Keratinocyte (primary cell): Measurements from ENCODE around the gene GREM2. TPM values are rescaled to one million over a fixed set of nuclear protein-coding genes. Genes with fewer than 3 reads are reported as not detected.

Experiments used
- DNase-seq: peaks from one replicate; pipeline ENCODE4 v3.0.0-alpha.2; 2011; ENCODE audit warnings: low read depth, missing footprints, low spot score
- FAIRE-seq: peaks from 2 replicates; lab custom pipeline; 2011; peaks lifted over from hg19 to GRCh38; lab: Jason Lieb, UNC
- H2AFZ ChIP-seq: 2 replicates; pipeline ENCODE4 v1.6.0; 2012; ENCODE audit warnings: low read length, control low read depth, inconsistent platforms; ENCODE audit not compliant: control insufficient read depth
- H3K27ac ChIP-seq: 2 replicates; pipeline ENCODE4 v1.5.1; 2011; ENCODE audit warnings: low read length; ENCODE audit not compliant: control insufficient read depth, insufficient read depth
- H3K27me3 ChIP-seq: 3 replicates; pipeline ENCODE4 v1.6.0; 2011; ENCODE audit warnings: low read length; ENCODE audit not compliant: control insufficient read depth, insufficient read depth; ENCODE audit errors: extremely low read depth
- H3K36me3 ChIP-seq, 2 experiments: 2 replicates in 1 of 2; 3 replicates in 1 of 2; pipeline ENCODE4 v1.5.1; 2011; ENCODE audit warnings: low read length in 2 of 2, mild to moderate bottlenecking in 1 of 2; ENCODE audit not compliant: control insufficient read depth in 2 of 2, insufficient read depth in 2 of 2; ENCODE audit errors: extremely low read depth in 1 of 2
- H3K4me1 ChIP-seq: 3 replicates; pipeline ENCODE4 v1.5.1; 2011; ENCODE audit warnings: low read length; ENCODE audit not compliant: control insufficient read depth, insufficient read depth; ENCODE audit errors: extremely low read depth
- H3K4me2 ChIP-seq: 3 replicates; pipeline ENCODE4 v1.6.0; 2011; ENCODE audit warnings: low read depth, low read length; ENCODE audit not compliant: control insufficient read depth, insufficient read depth; ENCODE audit errors: extremely low read depth
- H3K4me3 ChIP-seq, 3 experiments: fragments of 200-600 bp in 1 of 3; sonication (generic) in 1 of 3; 2 replicates in 2 of 3; 3 replicates in 1 of 3; pipeline ENCODE4 v1.5.1; 2011 to 2016; ENCODE audit warnings: low read length in 3 of 3, mild to moderate bottlenecking in 3 of 3, control low read depth in 2 of 3, inconsistent platforms in 1 of 3, low read depth in 1 of 3, mixed read lengths in 1 of 3, mixed run types in 1 of 3, moderate library complexity in 1 of 3; ENCODE audit not compliant: control insufficient read depth in 2 of 3, insufficient read depth in 2 of 3; ENCODE audit errors: extremely low read depth in 1 of 3
- H3K79me2 ChIP-seq: 2 replicates; pipeline ENCODE4 v1.6.0; 2012; ENCODE audit warnings: low read length; ENCODE audit not compliant: control insufficient read depth, insufficient read depth
- H3K9ac ChIP-seq: 3 replicates; pipeline ENCODE4 v1.6.0; 2011; ENCODE audit warnings: low read length; ENCODE audit not compliant: control insufficient read depth, insufficient read depth; ENCODE audit errors: extremely low read depth
- H3K9me1 ChIP-seq: 3 replicates; pipeline ENCODE4 v1.6.0; 2011; ENCODE audit warnings: low read length; ENCODE audit not compliant: control insufficient read depth, insufficient read depth; ENCODE audit errors: extremely low read depth
- H3K9me3 ChIP-seq: 2 replicates; pipeline ENCODE4 v1.5.1; 2012; ENCODE audit warnings: low read depth, low read length; ENCODE audit not compliant: control insufficient read depth
- H4K20me1 ChIP-seq: 3 replicates; pipeline ENCODE4 v1.6.0; 2011; ENCODE audit warnings: low read length; ENCODE audit not compliant: control insufficient read depth, insufficient read depth; ENCODE audit errors: extremely low read depth
- CTCF ChIP-seq, 3 experiments: IDR thresholded peaks in 1 of 3; conservative IDR thresholded peaks in 1 of 3; optimal IDR thresholded peaks in 1 of 3; 2 replicates in 2 of 3; 3 replicates in 1 of 3; pipeline versions ENCODE3 to v1.5.1; 2011; ENCODE audit warnings: low read length in 3 of 3, mild to moderate bottlenecking in 3 of 3, moderate library complexity in 2 of 3, control low read depth in 1 of 3, inconsistent platforms in 1 of 3; ENCODE audit not compliant: insufficient read depth in 2 of 3; ENCODE audit errors: extremely low read depth in 1 of 3
- EZH2 ChIP-seq: IDR thresholded peaks from one replicate; pipeline ENCODE4 v1.6.1; 2012; ENCODE audit warnings: inconsistent platforms, mild to moderate bottlenecking, low read length, moderate library complexity
- dilution Hi-C: fragments of 300-500 bp; cut with MboI; formaldehyde crosslinking; loops from one replicate; pipeline ENCODE4 v1.7.0; 2020; ENCODE audit warnings: low sequenced_read_pairs; ENCODE audit not compliant: extremely low pct_ligation_motif_present
- polyA plus RNA-seq, 5 experiments: library from polyadenylated mRNA; depleted of rRNA in 3 of 5; stranded (reverse) in 3 of 5; stranded (forward) in 1 of 5; unstranded in 1 of 5; fragments of >200 nt; gene quantifications; 1 replicate in 1 of 5; 2 replicates in 3 of 5; 3 replicates in 1 of 5; pipeline versions ENCODE4 v1.2.1 to v1.2.3, GENCODE V29; 2011 to 2012; ENCODE audit warnings: missing spikeins in 2 of 5, low read depth in 1 of 5, low replicate concordance in 1 of 5

The GREM2 gene
- polyA plus RNA-seq, 1 donor (not counting 4 experiments of a cell fraction or from before 2014, with no cell fraction given): not detected

GRCh38 chr1:240533154-240533780 lies 78.7 kb downstream of the GREM2 start:
- Histone ChIP-seq H2AFZ (no peak overlapping the region), H3K27ac (no peak overlapping the region), H3K27me3 (no peaks in the 10 kb centered on the region), H3K4me3 (no peak overlapping the region), H4K20me1 (no peaks in the 10 kb centered on the region), H3K36me3 (no peaks in the 10 kb centered on the region), H3K4me1 (no peaks in the 10 kb centered on the region), H3K9me1 (no peaks in the 10 kb centered on the region), H3K9me3 (no peaks in the 10 kb centered on the region), H3K9ac (no peak overlapping the region), H3K79me2 (no peaks in the 10 kb centered on the region), H3K4me2 (no peak overlapping the region)
- DNase-seq (no peak), FAIRE-seq (no peak)
- dilution Hi-C loops: no loop called here
- TF ChIP-seq CTCF (optimal IDR thresholded peaks at IDR 0.05 in 1 of 3, IDR thresholded peaks at IDR 0.05 in 1 of 3, conservative IDR thresholded peaks at IDR 0.05 in 1 of 3; ENCODE audit: extremely low read depth in 1 of 3, insufficient read depth in 2 of 3, low read length in 3 of 3): no peak
- TF ChIP-seq EZH2: no peak

GRCh38 chr1:240528591-240528990 lies 83.4 kb downstream of the GREM2 start:
- Histone ChIP-seq H3K4me2 (no peak overlapping the region), H3K36me3 (no peaks in the 10 kb centered on the region), H3K4me1 (no peaks in the 10 kb centered on the region), H3K27me3 (no peaks in the 10 kb centered on the region), H3K9me3 (no peaks in the 10 kb centered on the region), H3K9ac (no peak overlapping the region), H3K27ac (no peak overlapping the region), H3K79me2 (no peaks in the 10 kb centered on the region), H3K4me3 (no peak overlapping the region), H3K9me1 (no peaks in the 10 kb centered on the region), H2AFZ (no peak overlapping the region), H4K20me1 (no peaks in the 10 kb centered on the region)
- no peak for DNase-seq
- dilution Hi-C loops: no loop called here
- FAIRE-seq: no peak
- no peak for TF ChIP-seq CTCF (optimal IDR thresholded peaks at IDR 0.05 in 1 of 3, IDR thresholded peaks at IDR 0.05 in 1 of 3, conservative IDR thresholded peaks at IDR 0.05 in 1 of 3; ENCODE audit: extremely low read depth in 1 of 3, insufficient read depth in 2 of 3, low read length in 3 of 3)
